BJ (cell line): ENCODE measurements around the gene SLC25A11. TPM values are rescaled to one million over a fixed set of nuclear protein-coding genes. Genes with fewer than 3 reads are reported as not detected.
"Not testable (repeated sequence)": the region's sequence is repeated elsewhere in the genome, so short reads cannot be mapped to it uniquely, and the experiment has no call there.

Source experiments
- CTCF ChIA-PET: fragments of 350-600 bp; formaldehyde crosslinking; extraction: SDS; loops from one replicate; lab custom pipeline; 2021; ENCODE audit warnings: antibody characterized with exemption, inconsistent platforms; lab: Yijun Ruan, JAX
- POLR2A ChIA-PET: fragments of 300-600 bp; sonication (Branson Sonifier 250); formaldehyde crosslinking; extraction: SDS; loops from one replicate; lab custom pipeline; 2021; ENCODE audit warnings: antibody characterized with exemption; lab: Charles Lee
- DNase-seq: peaks from one replicate; pipeline ENCODE4 v3.0.0-alpha.2; 2011; ENCODE audit warnings: low read depth
- H3K27me3 ChIP-seq: 2 replicates; pipeline ENCODE4 v1.6.0; 2011; ENCODE audit warnings: low read length; ENCODE audit not compliant: control insufficient read depth, insufficient read depth
- H3K36me3 ChIP-seq: 2 replicates; pipeline ENCODE4 v1.5.1; 2011; ENCODE audit warnings: low read length; ENCODE audit not compliant: control insufficient read depth, insufficient read depth
- H3K4me3 ChIP-seq: 2 replicates; pipeline ENCODE4 v1.5.1; 2011; ENCODE audit warnings: low read depth, mild to moderate bottlenecking, control low read depth, low read length
- polyA plus RNA-seq: library from polyadenylated mRNA; depleted of rRNA; stranded (reverse); fragments of >200 nt; gene quantifications from 2 replicates; pipeline ENCODE4 v1.2.3, GENCODE V29; 2011
- TF ChIP-seq, protein P1 (sequence below): IDR thresholded peaks from 2 replicates; pipeline ENCODE4 v1.5.1; 2011; ENCODE audit warnings: low read depth, mild to moderate bottlenecking, control low read depth, inconsistent platforms, low read length, moderate library complexity; ENCODE audit not compliant: insufficient read depth

The SLC25A11 gene
- polyA plus RNA-seq, 1 experiment, result 70.7 TPM

- POLR2A ChIA-PET, result no interaction called here
- TF ChIP-seq, protein P1, sequence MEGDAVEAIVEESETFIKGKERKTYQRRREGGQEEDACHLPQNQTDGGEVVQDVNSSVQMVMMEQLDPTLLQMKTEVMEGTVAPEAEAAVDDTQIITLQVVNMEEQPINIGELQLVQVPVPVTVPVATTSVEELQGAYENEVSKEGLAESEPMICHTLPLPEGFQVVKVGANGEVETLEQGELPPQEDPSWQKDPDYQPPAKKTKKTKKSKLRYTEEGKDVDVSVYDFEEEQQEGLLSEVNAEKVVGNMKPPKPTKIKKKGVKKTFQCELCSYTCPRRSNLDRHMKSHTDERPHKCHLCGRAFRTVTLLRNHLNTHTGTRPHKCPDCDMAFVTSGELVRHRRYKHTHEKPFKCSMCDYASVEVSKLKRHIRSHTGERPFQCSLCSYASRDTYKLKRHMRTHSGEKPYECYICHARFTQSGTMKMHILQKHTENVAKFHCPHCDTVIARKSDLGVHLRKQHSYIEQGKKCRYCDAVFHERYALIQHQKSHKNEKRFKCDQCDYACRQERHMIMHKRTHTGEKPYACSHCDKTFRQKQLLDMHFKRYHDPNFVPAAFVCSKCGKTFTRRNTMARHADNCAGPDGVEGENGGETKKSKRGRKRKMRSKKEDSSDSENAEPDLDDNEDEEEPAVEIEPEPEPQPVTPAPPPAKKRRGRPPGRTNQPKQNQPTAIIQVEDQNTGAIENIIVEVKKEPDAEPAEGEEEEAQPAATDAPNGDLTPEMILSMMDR, result no peak
- Histone ChIP-seq H3K36me3 (no peaks in the 10 kb centered on the region), H3K27me3 (no peaks in the 10 kb centered on the region), H3K4me3 (no peak overlapping the region)
- no peak for DNase-seq
- CTCF ChIA-PET, result interaction anchor here (1.8 to 2.0 kb wide), 2 partner anchors 12 to 141 kb away, joined by 6 to 13 read pairs; no protein-coding TSS in a partner anchor
Measured at GRCh38 chr17:4921320-4921719, 18.5 kb downstream of the SLC25A11 start.

- H3K36me3 ChIP-seq, result no peaks in the 10 kb centered on the region
- no peaks in the 10 kb centered on the region for H3K27me3 ChIP-seq
- TF ChIP-seq, protein P1, result no peak
- ChIA-PET CTCF (interaction anchor here (0.6 to 2.0 kb wide), 8 partner anchors 9 to 142 kb away, joined by 3 to 13 read pairs (median 4); partner anchors contain the start of gene C17orf107), POLR2A (no interaction called here)
- no peak overlapping the region for H3K4me3 ChIP-seq
- no peak for DNase-seq
Measured at GRCh38 chr17:4920351-4921048, 19.3 kb downstream of the SLC25A11 start.

DNA sequence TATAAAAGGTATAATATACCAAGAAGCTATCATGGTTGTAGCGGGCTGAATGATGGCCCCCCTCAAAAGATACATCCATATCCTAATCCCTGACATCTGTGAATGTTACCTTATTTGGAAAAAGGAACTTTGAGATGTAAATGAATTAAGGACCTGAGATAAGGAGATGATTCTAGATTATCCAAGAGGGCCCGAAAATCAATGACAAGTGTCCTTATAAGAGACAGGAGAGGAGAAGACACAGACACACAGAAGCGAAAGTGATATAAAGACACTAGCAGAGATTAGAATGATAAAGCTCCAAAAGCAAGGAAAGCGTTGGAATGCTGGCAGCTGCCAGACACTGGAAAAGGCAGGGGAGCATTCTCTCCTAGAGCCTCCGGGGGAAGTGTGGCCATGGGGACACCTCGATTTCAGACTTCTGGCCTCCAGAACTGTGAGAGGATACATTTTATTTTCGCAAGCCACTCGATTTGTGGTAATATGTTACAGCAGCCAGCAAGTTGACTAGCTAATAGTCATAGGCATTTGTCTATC is 20.3 kb downstream of the SLC25A11 start:
- H3K36me3 ChIP-seq, result no peaks in the 10 kb centered on the region
- H3K4me3 ChIP-seq, result no peak overlapping the region
- POLR2A ChIA-PET, result no interaction called here
- TF ChIP-seq, protein P1, result no peak
- no peaks in the 10 kb centered on the region for H3K27me3 ChIP-seq
- no peak for DNase-seq
- CTCF ChIA-PET, result interaction anchor here (1.0 to 2.0 kb wide), 8 partner anchors 9 to 143 kb away, joined by 3 to 13 read pairs (median 4); partner anchors contain the start of gene C17orf107

- not testable (repeated sequence) for H3K27me3 ChIP-seq, H3K36me3 ChIP-seq, H3K4me3 ChIP-seq, DNase-seq
- ChIA-PET POLR2A (interaction anchor here (0.5 kb wide), 1 partner anchor 26 kb away, joined by 7 read pairs; no protein-coding TSS in a partner anchor), CTCF (interaction anchor here (0.7 to 1.8 kb wide), 5 partner anchors 11 to 66 kb away, joined by 3 to 6 read pairs (median 5); partner anchors contain the start of genes CHRNE, RNF167 and SLC25A11)
Measured at GRCh38 chr17:4914551-4914950, 25.3 kb downstream of the SLC25A11 start.

DNA sequence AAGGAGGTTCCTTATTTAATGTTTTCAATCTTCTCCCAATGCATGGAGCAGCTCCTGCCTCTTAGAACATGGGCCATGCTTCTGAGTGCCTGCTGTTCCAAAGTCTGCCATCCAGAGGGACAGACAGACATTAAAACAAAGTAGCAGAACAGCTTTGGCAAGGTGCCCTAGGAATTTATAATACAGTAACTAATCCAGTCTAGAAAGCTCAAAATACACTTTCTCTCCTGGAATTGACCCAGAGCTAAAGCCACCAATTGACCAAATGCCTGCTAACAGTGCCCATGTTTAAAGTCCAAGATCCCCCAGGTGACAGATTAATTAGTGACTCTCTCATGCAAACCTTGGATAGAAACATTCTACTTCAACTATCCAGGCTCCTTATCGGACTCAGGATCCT is 25.9 kb downstream of the SLC25A11 start:
- ChIA-PET CTCF (interaction anchor here (0.6 to 1.6 kb wide), 5 partner anchors 10 to 201 kb away, joined by 3 to 6 read pairs (median 4); partner anchors contain the start of genes CHRNE, RNF167 and SLC25A11), POLR2A (interaction anchor here (0.5 kb wide), 1 partner anchor 27 kb away, joined by 7 read pairs; no protein-coding TSS in a partner anchor)
- Histone ChIP-seq H3K4me3 (no peak overlapping the region), H3K36me3 (no peaks in the 10 kb centered on the region), H3K27me3 (no peaks in the 10 kb centered on the region)
- DNase-seq, result no peak
- TF ChIP-seq, protein P1, result no peak
